PC-3 (cell line): Measurements from ENCODE around the gene DSG3. TPM values are rescaled to one million over a fixed set of nuclear protein-coding genes. Genes with fewer than 3 reads are reported as not detected.

Experiments
- ATAC-seq: fragments of 200-7000 bp; cut with Tn5 transposase; 2 replicates; pipeline ENCODE4 v1.9.1; 2020; ENCODE audit warnings: mild to moderate bottlenecking, moderate library complexity
- BruUV-seq: library from RNA; stranded (reverse); fragments of 400-500 nt; replicated peaks from 2 replicates; lab custom pipeline; 2021; lab: Mats Ljungman, UMichigan
- CTCF ChIA-PET: fragments of 300-600 bp; sonication (Branson Sonifier 250); formaldehyde crosslinking; loops from one replicate; lab custom pipeline; 2022; ENCODE audit warnings: antibody characterized with exemption; lab: Charles Lee
- POLR2A ChIA-PET: fragments of 300-600 bp; sonication (Branson Sonifier 250); formaldehyde crosslinking; loops from one replicate; lab custom pipeline; 2022; ENCODE audit warnings: antibody characterized with exemption; ENCODE audit not compliant: unreplicated experiment; lab: Charles Lee
- DNase-seq: peaks from one replicate; pipeline ENCODE4 v3.0.0-alpha.2; 2015
- H2AFZ ChIP-seq: fragments of 300-600 bp; sonication (generic); 2 replicates; pipeline ENCODE4 v1.6.0; 2016; ENCODE audit warnings: antibody characterized with exemption, low read length
- H3F3A ChIP-seq: fragments of 300-600 bp; sonication (generic); one replicate; pipeline ENCODE4 v1.6.0; 2017; ENCODE audit warnings: antibody characterized with exemption, low read length, control low read depth, mild to moderate bottlenecking; ENCODE audit not compliant: unreplicated experiment
- H3K27ac ChIP-seq: fragments of 300-600 bp; sonication (generic); 2 replicates; pipeline ENCODE4 v1.5.1; 2016; ENCODE audit warnings: mild to moderate bottlenecking, low read length
- H3K27me3 ChIP-seq: fragments of 300-600 bp; sonication (generic); 2 replicates; pipeline ENCODE4 v1.6.1; 2016; ENCODE audit warnings: low read length, mixed read lengths
- H3K36me3 ChIP-seq: fragments of 300-600 bp; sonication (generic); 2 replicates; pipeline ENCODE4 v1.6.1; 2016; ENCODE audit warnings: low read depth, mixed run types, low read length, mixed read lengths
- H3K4me1 ChIP-seq: fragments of 300-600 bp; sonication (generic); 2 replicates; pipeline ENCODE4 v1.5.1; 2016; ENCODE audit warnings: low read length; ENCODE audit not compliant: insufficient read depth
- H3K4me2 ChIP-seq: fragments of 300-600 bp; sonication (generic); 2 replicates; pipeline ENCODE4 v1.6.0; 2016; ENCODE audit warnings: low read length
- H3K4me3 ChIP-seq: fragments of 300-600 bp; sonication (generic); 2 replicates; pipeline ENCODE4 v1.5.1; 2016; ENCODE audit warnings: mild to moderate bottlenecking, low read length, mixed read lengths
- H3K79me2 ChIP-seq: fragments of 300-600 bp; sonication (generic); 2 replicates; pipeline ENCODE4 v1.6.1; 2017; ENCODE audit warnings: low read length, mixed read lengths
- H3K9ac ChIP-seq: fragments of 300-600 bp; sonication (generic); 2 replicates; pipeline ENCODE4 v1.6.0; 2016; ENCODE audit warnings: mild to moderate bottlenecking, low read length
- H3K9me2 ChIP-seq: fragments of 300-600 bp; sonication (generic); replicated peaks from 2 replicates; pipeline ENCODE4 v1.6.1; 2016; ENCODE audit warnings: mixed run types, low read length, mixed read lengths
- H3K9me3 ChIP-seq: fragments of 300-600 bp; sonication (generic); 2 replicates; pipeline ENCODE4 v1.6.1; 2016; ENCODE audit warnings: low read length, mixed read lengths
- H4K20me1 ChIP-seq: fragments of 300-600 bp; sonication (generic); 2 replicates; pipeline ENCODE4 v1.6.1; 2016; ENCODE audit warnings: low read length, mixed read lengths
- EZH2 ChIP-seq: fragments of 300-600 bp; sonication (generic); IDR thresholded peaks from one replicate; pipeline ENCODE4 v1.6.1; 2017; ENCODE audit warnings: antibody characterized with exemption, mild to moderate bottlenecking, low read length; ENCODE audit not compliant: unreplicated experiment
- EZH2phosphoT487 ChIP-seq: fragments of 300-600 bp; sonication (generic); IDR thresholded peaks from 2 replicates; pipeline ENCODE4 v1.6.1; 2018; ENCODE audit warnings: mild to moderate bottlenecking, antibody characterized with exemption, low read length, borderline replicate concordance
- intact Hi-C: fragments of 100-400 bp; cut with micrococcal nuclease; formaldehyde crosslinking; loops from 2 replicates; pipeline ENCODE4 v1.9.0; 2023
- total RNA-seq: library from RNA; depleted of rRNA; stranded (reverse); fragments of >200 nt; gene quantifications from 2 replicates; pipeline ENCODE4 v1.2.3, GENCODE V29; 2014
- TF ChIP-seq, protein P1 (sequence below): fragments of 300-600 bp; sonication (generic); conservative IDR thresholded peaks from 2 replicates; pipeline ENCODE4 v1.5.1; 2017; ENCODE audit warnings: antibody characterized with exemption, low read depth, mild to moderate bottlenecking, low read length

Gene DSG3
- total RNA-seq, 1 experiment from 2014 or later: not detected

DNA sequence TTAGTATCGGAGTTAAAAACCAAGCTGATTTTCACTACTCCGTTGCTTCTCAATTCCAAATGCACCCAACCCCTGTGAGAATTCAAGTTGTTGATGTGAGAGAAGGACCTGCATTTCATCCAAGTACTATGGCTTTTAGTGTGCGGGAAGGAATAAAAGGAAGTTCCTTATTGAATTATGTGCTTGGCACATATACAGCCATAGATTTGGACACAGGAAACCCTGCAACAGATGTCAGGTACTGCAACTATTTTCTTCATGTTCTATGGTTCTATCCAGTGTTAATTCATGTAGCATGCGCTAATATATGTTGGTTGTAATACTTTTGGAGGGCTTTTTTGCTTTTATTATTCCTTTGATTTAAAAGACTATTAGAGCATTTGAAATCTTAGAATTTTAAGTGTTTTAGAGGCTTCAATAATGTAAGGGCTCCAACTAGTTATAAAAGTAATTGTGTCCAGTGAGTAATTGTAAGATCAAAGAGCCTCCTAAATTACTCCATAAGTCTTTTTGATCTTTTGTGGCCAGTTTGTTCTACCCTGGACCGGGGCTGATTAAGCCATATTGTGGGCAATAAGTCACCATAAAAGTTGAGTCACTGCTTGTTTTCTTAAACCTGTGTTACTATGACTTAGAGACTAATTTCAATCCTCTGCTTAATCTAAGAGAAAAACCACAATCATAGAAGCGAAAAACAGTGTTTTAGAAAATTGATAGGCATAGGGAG, 48.1 kb upstream of the DSG3 start:
- H3K27ac ChIP-seq: peak overlapping the region; percentile 62
- ATAC-seq: peak; percentile 73

DNA sequence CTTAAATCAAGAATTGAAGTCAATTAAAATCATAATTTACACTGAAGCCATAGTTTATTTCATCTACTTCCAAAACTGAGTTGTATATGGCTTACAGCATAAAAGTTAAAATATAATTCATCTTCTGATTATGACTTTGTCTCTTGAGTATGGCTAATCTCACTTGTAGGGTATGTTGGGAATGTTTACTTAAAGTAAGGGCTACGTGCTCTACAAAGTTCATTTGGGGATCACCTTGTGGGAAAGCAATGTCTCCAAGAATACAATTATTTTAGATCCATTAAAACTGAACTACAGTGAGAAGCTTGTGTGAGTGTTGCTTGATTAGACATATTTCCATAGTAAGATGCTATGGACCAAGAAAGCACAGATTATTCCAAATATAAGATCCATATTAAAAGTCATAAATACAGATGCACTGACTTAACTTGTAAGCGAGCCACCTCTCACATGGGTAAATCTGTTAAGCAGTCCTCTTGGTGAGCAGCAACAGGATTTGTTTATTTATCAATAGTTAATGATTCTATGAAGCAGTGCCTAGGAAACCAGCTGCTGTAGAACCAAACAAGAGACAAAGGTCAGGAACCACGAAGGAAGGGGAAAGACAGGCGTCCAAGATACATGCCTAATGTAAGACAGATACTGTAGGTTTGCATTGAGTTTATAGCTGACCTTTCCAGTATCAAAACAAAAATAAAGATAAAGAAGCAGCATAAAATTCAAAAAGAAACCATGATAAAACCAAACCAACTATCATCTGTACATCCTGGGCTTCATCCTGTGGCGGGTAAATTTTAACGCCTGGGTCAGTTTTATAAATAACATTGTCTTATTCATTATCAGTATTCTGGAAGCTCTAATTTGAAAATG, 46.1 kb upstream of the DSG3 start:
- Histone ChIP-seq H3K4me1 (peaks cover 28% of the 10 kb centered on the region), H3K27ac (peak overlapping the region; percentile 80), H3K9me3 (no peaks in the 10 kb centered on the region), H4K20me1 (no peaks in the 10 kb centered on the region), H3K9me2 (no peaks in the 10 kb centered on the region), H3K36me3 (no peaks in the 10 kb centered on the region), H3K79me2 (no peaks in the 10 kb centered on the region), H2AFZ (no peak overlapping the region), H3K4me3 (no peak overlapping the region; the same call in 1 of the 2 replicates), H3K9ac (peak overlapping the region; percentile 12; the same call in 1 of the 2 replicates), H3K27me3 (no peaks in the 10 kb centered on the region), H3K4me2 (peak overlapping the region; percentile 54), H3F3A (no peaks in the 10 kb centered on the region)
- intact Hi-C loops: loop anchor here (2.0 to 10.0 kb wide), 3 partner anchors 197 to 387 kb away; no protein-coding TSS in a partner anchor
- ATAC-seq (peak; percentile 37), DNase-seq (no peak)
- ChIA-PET POLR2A (interaction anchor here (0.6 to 0.7 kb wide), 4 partner anchors 77 to 1121 kb away, joined by 3 to 5 read pairs (median 3); no protein-coding TSS in a partner anchor), CTCF (interaction anchor here (0.6 to 0.7 kb wide), 3 partner anchors 23 to 158 kb away, joined by 3 read pairs; no protein-coding TSS in a partner anchor)
- TF ChIP-seq, protein P1, sequence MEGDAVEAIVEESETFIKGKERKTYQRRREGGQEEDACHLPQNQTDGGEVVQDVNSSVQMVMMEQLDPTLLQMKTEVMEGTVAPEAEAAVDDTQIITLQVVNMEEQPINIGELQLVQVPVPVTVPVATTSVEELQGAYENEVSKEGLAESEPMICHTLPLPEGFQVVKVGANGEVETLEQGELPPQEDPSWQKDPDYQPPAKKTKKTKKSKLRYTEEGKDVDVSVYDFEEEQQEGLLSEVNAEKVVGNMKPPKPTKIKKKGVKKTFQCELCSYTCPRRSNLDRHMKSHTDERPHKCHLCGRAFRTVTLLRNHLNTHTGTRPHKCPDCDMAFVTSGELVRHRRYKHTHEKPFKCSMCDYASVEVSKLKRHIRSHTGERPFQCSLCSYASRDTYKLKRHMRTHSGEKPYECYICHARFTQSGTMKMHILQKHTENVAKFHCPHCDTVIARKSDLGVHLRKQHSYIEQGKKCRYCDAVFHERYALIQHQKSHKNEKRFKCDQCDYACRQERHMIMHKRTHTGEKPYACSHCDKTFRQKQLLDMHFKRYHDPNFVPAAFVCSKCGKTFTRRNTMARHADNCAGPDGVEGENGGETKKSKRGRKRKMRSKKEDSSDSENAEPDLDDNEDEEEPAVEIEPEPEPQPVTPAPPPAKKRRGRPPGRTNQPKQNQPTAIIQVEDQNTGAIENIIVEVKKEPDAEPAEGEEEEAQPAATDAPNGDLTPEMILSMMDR: no peak
- TF ChIP-seq EZH2phosphoT487 (no peak), EZH2 (no peak)
- no TSS peak for BruUV-seq

More for the DNA sequence above, 48.1 kb upstream of the DSG3 start:
- peak; percentile 65 for DNase-seq
- H3K36me3 ChIP-seq: no peaks in the 10 kb centered on the region
- H3K4me1 ChIP-seq: peaks cover 28% of the 10 kb centered on the region
- H3K9me3 ChIP-seq: no peaks in the 10 kb centered on the region
- H3K9me2 ChIP-seq: no peaks in the 10 kb centered on the region
- peak overlapping the region; percentile 64 for H3K4me2 ChIP-seq
- no peaks in the 10 kb centered on the region for H3F3A ChIP-seq
- CTCF ChIA-PET: no interaction called here
- no TSS peak for BruUV-seq
- H3K4me3 ChIP-seq: no peak overlapping the region
- H3K9ac ChIP-seq: no peak overlapping the region
- no peaks in the 10 kb centered on the region for H3K79me2 ChIP-seq
- H3K27me3 ChIP-seq: no peaks in the 10 kb centered on the region
- POLR2A ChIA-PET: no interaction called here
- H2AFZ ChIP-seq: no peak overlapping the region
- TF ChIP-seq EZH2: no peak
- TF ChIP-seq EZH2phosphoT487: no peak
- TF ChIP-seq, protein P1: no peak
- no peaks in the 10 kb centered on the region for H4K20me1 ChIP-seq
- intact Hi-C loops: loop anchor here (2.0 to 10.0 kb wide), 3 partner anchors 195 to 385 kb away; no protein-coding TSS in a partner anchor
